Transverse colon (tissue), 4 donors: ENCODE data around the gene SYNJ1. TPM values are rescaled to one million over a fixed set of nuclear protein-coding genes. Genes with fewer than 3 reads are reported as not detected.
A peak's percentile ranks its signal among the peaks of the same experiment; 100 is the strongest.

ENCODE experiments used
- DNase-seq: peaks from one replicate; pipeline ENCODE4 v3.0.0-alpha.2; 2019
- H3K27ac ChIP-seq, 4 donors: fragments of 200-600 bp; sonication (generic); 2 replicates each; pipeline ENCODE4 v1.5.1; 2016 to 2018; ENCODE audit warnings: inconsistent platforms in 4 of 4
- H3K27me3 ChIP-seq: fragments of 200-600 bp; sonication (generic); 2 replicates; pipeline ENCODE4 v1.5.1; 2017; ENCODE audit warnings: inconsistent platforms
- H3K36me3 ChIP-seq, 4 donors: fragments of 200-600 bp; sonication (generic); 2 replicates each; pipeline ENCODE4 v1.5.1; 2017 to 2019; ENCODE audit warnings: inconsistent platforms in 4 of 4
- H3K4me1 ChIP-seq, 4 donors: fragments of 200-600 bp; sonication (generic); 2 replicates each; pipeline ENCODE4 v1.5.1; 2017 to 2020; ENCODE audit warnings: inconsistent platforms in 4 of 4
- H3K4me3 ChIP-seq, 4 donors: fragments of 200-600 bp; sonication (generic); 1 replicate in 1 of 4; 2 replicates in 3 of 4; pipeline versions ENCODE4 v1.5.1 to v1.6.1; 2017 to 2019; ENCODE audit warnings: inconsistent platforms in 4 of 4
- H3K9me3 ChIP-seq, 2 donors: fragments of 200-600 bp; sonication (generic); 2 replicates each; pipeline ENCODE4 v1.5.1; 2017 to 2019; ENCODE audit warnings: inconsistent platforms in 2 of 2
- EP300 ChIP-seq: sonication (generic); formaldehyde crosslinking; IDR thresholded peaks from one replicate; pipeline ENCODE4 v1.6.1; 2017; ENCODE audit warnings: antibody characterized with exemption, low read depth
- POLR2A ChIP-seq: fragments of 450-650 bp; IDR thresholded peaks from one replicate; pipeline ENCODE4 v1.6.1; 2016; ENCODE audit warnings: antibody characterized with exemption, mild to moderate bottlenecking, moderate library complexity
- POLR2AphosphoS5 ChIP-seq, 3 donors: sonication (generic); formaldehyde crosslinking; IDR thresholded peaks; one replicate each; pipeline ENCODE4 v1.6.1; 2016; ENCODE audit warnings: antibody characterized with exemption in 3 of 3
- WGBS, 2 donors: methylation state at CpG; one replicate each; pipeline ENCODE4 v1.1.5; 2018; ENCODE audit warnings: low coverage in 1 of 2; 5-methylcytosine and 5-hydroxymethylcytosine counted together
- in situ Hi-C, 4 donors: fragments of 200-750 bp; cut with MboI; loops; one replicate each; pipeline versions ENCODE4 v1.15.0 to v1.15.1; 2017; ENCODE audit warnings: low sequenced_read_pairs in 3 of 4, low pct_ligation_motif_present in 1 of 4, low pct_unique_long_range_greater_than_20kb in 1 of 4
- intact Hi-C: fragments of 100-400 bp; cut with DNase I; formaldehyde crosslinking; loops from one replicate; pipeline ENCODE4 v1.15.1; 2023; ENCODE audit warnings: low total_unique reads
- total RNA-seq, 4 donors: library from RNA; depleted of rRNA; stranded (reverse); fragments of >200 nt; gene quantifications; one replicate each; pipeline ENCODE4 v1.1.0, GENCODE V29; 2016
- TF ChIP-seq, protein P1 (sequence below), 5 experiments: fragments of 200-600 bp in 3 of 5; fragments of 450-650 bp in 2 of 5; sonication (generic) in 3 of 5; IDR thresholded peaks; 1 replicate in 2 of 5; 2 replicates in 3 of 5; pipeline ENCODE4 v1.5.1; 2016 to 2017; ENCODE audit warnings: antibody characterized with exemption in 5 of 5, inconsistent platforms in 3 of 5, mild to moderate bottlenecking in 2 of 5, moderate library complexity in 1 of 5

The SYNJ1 gene
- total RNA-seq, 4 donors from 2014 or later = 9.8 to 18.0 (median 15.9) TPM

DNA sequence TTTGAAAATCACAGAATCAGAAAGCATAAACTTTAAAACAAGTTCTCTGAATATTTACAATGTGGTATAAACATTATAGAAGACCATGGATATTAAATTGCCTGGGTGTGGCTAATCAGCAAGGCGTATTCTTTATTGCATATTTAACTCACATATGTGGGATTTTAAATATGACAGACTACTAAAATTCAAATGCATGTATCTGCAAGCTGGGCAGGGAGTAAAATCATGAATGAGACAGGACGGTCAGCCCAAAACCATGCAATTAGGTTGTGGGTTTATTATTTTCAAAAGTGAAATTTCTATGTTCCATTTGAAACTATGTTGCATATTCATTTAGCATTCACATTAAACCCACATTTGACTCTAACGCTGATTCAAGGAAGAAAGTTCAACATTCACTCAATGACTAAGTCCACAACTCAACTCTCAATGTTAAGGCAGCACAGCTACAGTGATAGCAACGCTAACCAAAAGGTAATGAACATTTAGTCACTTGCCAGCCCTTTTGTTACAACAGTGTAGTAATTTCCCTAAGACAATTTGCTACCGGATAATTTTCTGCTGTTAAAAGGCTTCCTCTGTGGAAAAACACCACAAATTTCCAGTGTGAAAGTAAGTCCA, 6.3 kb upstream of the SYNJ1 start:
- WGBS, 2 donors = 81 to 84% methylated on average over 5 of the region's 5 CpGs
- peaks cover 0 to under 1% (median 0%) of the 10 kb centered on the region in 4 donors for H3K4me1 ChIP-seq
- H3K36me3 ChIP-seq = peaks cover 0 to 19% (median 8%) of the 10 kb centered on the region in 4 donors
- intact Hi-C loops = no loop called here
- H3K27me3 ChIP-seq = no peaks in the 10 kb centered on the region
- no peaks in the 10 kb centered on the region for H3K9me3 ChIP-seq
- no peak for DNase-seq
- in situ Hi-C loops = no loop called here
- TF ChIP-seq POLR2A (no peak), EP300 (no peak), POLR2AphosphoS5 (IDR thresholded peaks at IDR 0.05) (no peak)
- TF ChIP-seq, protein P1, sequence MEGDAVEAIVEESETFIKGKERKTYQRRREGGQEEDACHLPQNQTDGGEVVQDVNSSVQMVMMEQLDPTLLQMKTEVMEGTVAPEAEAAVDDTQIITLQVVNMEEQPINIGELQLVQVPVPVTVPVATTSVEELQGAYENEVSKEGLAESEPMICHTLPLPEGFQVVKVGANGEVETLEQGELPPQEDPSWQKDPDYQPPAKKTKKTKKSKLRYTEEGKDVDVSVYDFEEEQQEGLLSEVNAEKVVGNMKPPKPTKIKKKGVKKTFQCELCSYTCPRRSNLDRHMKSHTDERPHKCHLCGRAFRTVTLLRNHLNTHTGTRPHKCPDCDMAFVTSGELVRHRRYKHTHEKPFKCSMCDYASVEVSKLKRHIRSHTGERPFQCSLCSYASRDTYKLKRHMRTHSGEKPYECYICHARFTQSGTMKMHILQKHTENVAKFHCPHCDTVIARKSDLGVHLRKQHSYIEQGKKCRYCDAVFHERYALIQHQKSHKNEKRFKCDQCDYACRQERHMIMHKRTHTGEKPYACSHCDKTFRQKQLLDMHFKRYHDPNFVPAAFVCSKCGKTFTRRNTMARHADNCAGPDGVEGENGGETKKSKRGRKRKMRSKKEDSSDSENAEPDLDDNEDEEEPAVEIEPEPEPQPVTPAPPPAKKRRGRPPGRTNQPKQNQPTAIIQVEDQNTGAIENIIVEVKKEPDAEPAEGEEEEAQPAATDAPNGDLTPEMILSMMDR (IDR thresholded peaks at IDR 0.05) = no peak
- no peak overlapping the region for H3K27ac ChIP-seq
- H3K4me3 ChIP-seq = no peak overlapping the region

DNA sequence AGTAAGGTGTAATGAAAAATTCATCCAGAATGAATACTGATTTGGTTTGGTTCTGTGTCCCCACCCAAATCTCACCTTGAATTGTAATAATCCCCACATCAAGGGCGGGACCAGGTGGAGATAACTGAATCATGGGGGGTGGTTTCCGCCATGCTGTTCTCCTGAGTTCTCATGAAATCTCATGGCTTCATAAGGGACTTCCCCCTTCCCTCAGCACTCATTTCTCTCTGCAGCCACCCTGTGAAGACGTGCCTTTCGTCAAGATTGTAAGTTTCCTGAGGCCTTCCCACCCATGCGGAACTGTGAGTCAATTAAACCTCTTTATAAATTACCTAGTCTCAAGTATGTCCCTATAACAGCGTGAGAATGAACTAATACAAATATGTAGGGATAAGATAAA, 5.5 kb upstream of the SYNJ1 start:
- H3K9me3 ChIP-seq = no peaks in the 10 kb centered on the region
- 91 to 100% methylated on average over 2 to 6 of the region's 6 CpGs for WGBS, 2 donors
- intact Hi-C loops = no loop called here
- no peaks in the 10 kb centered on the region for H3K27me3 ChIP-seq
- no peak for DNase-seq
- H3K4me3 ChIP-seq = no peak overlapping the region
- TF ChIP-seq EP300 (no peak), POLR2AphosphoS5 (IDR thresholded peaks at IDR 0.05) (no peak), POLR2A (no peak)
- TF ChIP-seq, protein P1 (IDR thresholded peaks at IDR 0.05) = no peak
- H3K36me3 ChIP-seq = peaks cover 0 to 19% (median 8%) of the 10 kb centered on the region in 4 donors
- no peak overlapping the region for H3K27ac ChIP-seq
- in situ Hi-C loops = no loop called here
- H3K4me1 ChIP-seq = peaks cover 0 to 8% (median 2%) of the 10 kb centered on the region in 4 donors

DNA sequence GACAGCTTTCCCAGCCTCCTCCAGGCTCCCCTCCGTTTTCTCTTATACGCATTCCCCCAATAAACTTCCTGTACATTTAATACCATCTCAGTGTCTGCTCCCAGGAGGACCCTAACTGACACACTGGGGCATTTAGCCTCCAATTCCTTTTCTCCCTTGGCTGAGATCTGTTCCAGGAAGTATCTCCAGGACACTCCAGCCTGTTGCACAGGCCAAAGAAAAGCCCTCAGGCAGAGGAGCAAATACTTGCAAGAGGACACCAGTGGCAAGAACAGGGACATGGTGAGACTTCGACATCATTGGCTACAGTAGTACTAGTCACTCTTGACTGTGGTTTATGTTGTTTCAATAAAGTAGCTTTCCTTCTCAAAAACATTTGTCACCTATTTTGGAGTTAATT, 4.7 kb upstream of the SYNJ1 start:
- H3K9me3 ChIP-seq = no peaks in the 10 kb centered on the region
- TF ChIP-seq POLR2A (no peak), EP300 (no peak), POLR2AphosphoS5 (IDR thresholded peaks at IDR 0.05) (no peak)
- TF ChIP-seq, protein P1 (IDR thresholded peaks at IDR 0.05) = no peak
- H3K4me1 ChIP-seq = peaks cover 0 to 8% (median 2%) of the 10 kb centered on the region in 4 donors
- no peak for DNase-seq
- H3K27ac ChIP-seq = no peak overlapping the region
- peaks cover 0 to 18% (median 7%) of the 10 kb centered on the region in 4 donors for H3K36me3 ChIP-seq
- in situ Hi-C loops = no loop called here
- no peak overlapping the region for H3K4me3 ChIP-seq
- no peaks in the 10 kb centered on the region for H3K27me3 ChIP-seq
- WGBS, 2 donors = 87% methylated on average over 3 of the region's 3 CpGs; no CpG with 5 or more reads in 1 of the 2 donors
- intact Hi-C loops = no loop called here

DNA sequence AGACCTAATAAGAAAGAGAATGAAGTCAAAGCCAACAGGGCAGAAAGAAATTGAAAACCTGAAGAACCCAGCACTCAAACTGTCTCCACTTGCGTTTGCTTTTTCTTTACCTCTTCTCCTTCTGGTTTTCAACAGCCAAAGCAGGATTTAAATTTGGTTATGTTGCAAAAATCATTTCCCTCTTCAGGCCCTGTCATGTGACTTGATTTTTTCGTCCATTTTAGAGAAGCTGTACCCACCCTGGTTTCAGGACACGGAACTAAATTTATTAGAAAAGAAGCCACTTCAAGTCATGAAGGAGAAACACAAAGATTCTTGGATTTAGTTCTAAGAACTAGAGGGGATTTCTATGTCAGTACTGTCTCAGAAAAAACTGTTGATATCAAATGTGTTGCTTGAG, 1.0 kb upstream of the SYNJ1 start:
- Histone ChIP-seq H3K4me1 (peaks cover 5 to 24% (median 11%) of the 10 kb centered on the region in 4 donors), H3K4me3 (peak overlapping the region in 3 of 4 donors; percentile 59 to 93 (median 90)), H3K36me3 (peaks cover 0 to 7% (median 0%) of the 10 kb centered on the region in 4 donors), H3K27me3 (no peaks in the 10 kb centered on the region), H3K27ac (peak overlapping the region; percentile 91 to 96 (median 94)), H3K9me3 (no peaks in the 10 kb centered on the region)
- no peak for DNase-seq
- no peak for TF ChIP-seq EP300
- TF ChIP-seq, protein P1 (IDR thresholded peaks at IDR 0.05) = no peak
- TF ChIP-seq POLR2A = no peak
- no peak for TF ChIP-seq POLR2AphosphoS5 (IDR thresholded peaks at IDR 0.05)
- intact Hi-C loops = no loop called here
- in situ Hi-C loops = no loop called here
- WGBS, 2 donors = 46 to 55% methylated on average over 3 of the region's 3 CpGs
